Left colon (tissue), 2 donors: Measurements from ENCODE around the gene PGAM1. TPM values are rescaled to one million over a fixed set of nuclear protein-coding genes. Genes with fewer than 3 reads are reported as not detected.

ENCODE experiments used
- ATAC-seq: fragments of 200-7000 bp; cut with Tn5 transposase; one replicate; pipeline ENCODE4 v1.9.1; 2020; ENCODE audit warnings: mild to moderate bottlenecking, moderate library complexity
- DNase-seq, 2 donors: peaks; one replicate each; pipeline ENCODE4 v3.0.0-alpha.2; 2020
- intact Hi-C, 2 donors: fragments of 100-400 bp; cut with DNase I in 1 of 2; cut with micrococcal nuclease in 1 of 2; formaldehyde crosslinking; loops; one replicate each; pipeline versions ENCODE4 v1.11.2 to v1.14.0; 2022; cut with DNase I, micrococcal nuclease
- long read RNA-seq: library from polyadenylated mRNA; unstranded; transcript quantifications from one replicate; pipeline ENCODE4 v2.0.0, GENCODE V29; 2021
- total RNA-seq, 2 donors: library from RNA; stranded (reverse); fragmentation: NEBNext Ultra II Directional; extraction: Animal tissue kit (Norgen Biotek cat#: 25700); gene quantifications; one replicate each; pipeline ENCODE4 v1.2.1, GENCODE V29; 2021
- donor health status: DM: no; HTN: no; CAD: no.
- donor health status: DM: yes; HTN: yes; CAD: no.

PGAM1 gene
- 100 to 1,000 TPM; 216 to 249 TPM for total RNA-seq
- long read RNA-seq, transcript PGAM1-202 (4 exons, 1,187 nt), result minor isoform, 7 of 484 reads
- long read RNA-seq, transcript PGAM1-201 (4 exons, 1,830 nt), result major isoform, 454 of 484 reads
- long read RNA-seq, partial matches to known transcripts, result 22 of 484 reads
- long read RNA-seq, other reads (novel, unspliced or antisense), result 1 of 484 reads

DNA sequence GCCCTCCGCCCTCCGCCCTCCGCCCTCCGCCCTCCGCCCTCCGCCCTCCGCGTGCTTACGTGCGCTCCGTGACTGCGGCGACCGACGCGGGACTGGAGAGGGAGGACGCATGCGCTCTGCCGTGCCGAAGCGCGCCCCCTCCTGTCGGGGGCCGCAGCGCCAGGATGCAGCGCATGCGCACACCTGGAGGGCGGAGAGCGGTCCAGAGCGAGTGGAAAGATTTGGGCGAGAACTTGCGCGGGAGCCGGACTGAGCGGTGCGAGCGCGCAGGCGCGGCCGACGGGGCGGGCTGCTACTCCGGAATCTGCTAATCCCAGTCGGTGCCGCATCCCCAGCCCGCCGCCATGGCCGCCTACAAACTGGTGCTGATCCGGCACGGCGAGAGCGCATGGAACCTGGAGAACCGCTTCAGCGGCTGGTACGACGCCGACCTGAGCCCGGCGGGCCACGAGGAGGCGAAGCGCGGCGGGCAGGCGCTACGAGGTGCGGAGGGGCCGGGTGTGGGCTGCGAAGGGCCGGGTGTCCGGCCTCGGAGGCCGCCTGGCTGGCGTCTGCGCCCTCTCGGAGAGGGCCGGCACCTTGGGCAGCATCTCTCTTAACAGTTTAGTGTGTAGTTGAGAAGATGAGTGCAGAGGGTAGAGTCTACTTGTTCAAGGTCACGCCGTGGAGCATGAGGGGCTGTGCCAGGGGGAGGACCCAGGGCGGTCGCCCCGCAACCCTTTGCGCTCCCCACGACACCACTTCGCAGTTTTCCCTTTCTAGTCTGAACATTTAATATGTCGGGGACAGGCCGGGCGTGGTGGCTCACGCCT lies at the start of gene PGAM1:
Gene PGAM1 (plus strand): TSS at position 228 of the 812 bp plus-strand sequence. CDS start 117 bp downstream, at position 345.
- intact Hi-C loops, result no loop called here
- DNase-seq (peak; percentile 91 to 92), ATAC-seq (peak; percentile 84)

DNA sequence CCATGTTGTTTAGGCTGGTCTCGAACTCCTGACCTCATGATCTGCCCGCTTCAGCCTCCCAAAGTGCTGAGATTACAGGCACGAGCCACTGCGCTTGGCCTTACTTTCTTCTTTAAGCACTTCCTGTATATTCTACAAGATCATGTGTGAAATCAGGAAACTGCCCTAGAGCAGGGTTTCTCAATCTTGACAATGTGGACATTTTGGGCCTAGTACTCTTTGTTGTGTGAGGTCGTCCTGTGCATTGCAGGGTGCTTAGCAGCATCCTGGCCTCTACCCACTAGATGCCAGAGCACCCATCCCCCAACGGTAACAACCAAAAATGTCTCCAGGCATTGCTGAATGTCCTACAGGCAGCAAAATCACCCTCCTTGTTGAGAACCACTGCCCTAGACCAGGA lies 49.6 kb upstream of the PGAM1 start:
- no peak for DNase-seq
- intact Hi-C loops, result no loop called here
- no peak for ATAC-seq

DNA sequence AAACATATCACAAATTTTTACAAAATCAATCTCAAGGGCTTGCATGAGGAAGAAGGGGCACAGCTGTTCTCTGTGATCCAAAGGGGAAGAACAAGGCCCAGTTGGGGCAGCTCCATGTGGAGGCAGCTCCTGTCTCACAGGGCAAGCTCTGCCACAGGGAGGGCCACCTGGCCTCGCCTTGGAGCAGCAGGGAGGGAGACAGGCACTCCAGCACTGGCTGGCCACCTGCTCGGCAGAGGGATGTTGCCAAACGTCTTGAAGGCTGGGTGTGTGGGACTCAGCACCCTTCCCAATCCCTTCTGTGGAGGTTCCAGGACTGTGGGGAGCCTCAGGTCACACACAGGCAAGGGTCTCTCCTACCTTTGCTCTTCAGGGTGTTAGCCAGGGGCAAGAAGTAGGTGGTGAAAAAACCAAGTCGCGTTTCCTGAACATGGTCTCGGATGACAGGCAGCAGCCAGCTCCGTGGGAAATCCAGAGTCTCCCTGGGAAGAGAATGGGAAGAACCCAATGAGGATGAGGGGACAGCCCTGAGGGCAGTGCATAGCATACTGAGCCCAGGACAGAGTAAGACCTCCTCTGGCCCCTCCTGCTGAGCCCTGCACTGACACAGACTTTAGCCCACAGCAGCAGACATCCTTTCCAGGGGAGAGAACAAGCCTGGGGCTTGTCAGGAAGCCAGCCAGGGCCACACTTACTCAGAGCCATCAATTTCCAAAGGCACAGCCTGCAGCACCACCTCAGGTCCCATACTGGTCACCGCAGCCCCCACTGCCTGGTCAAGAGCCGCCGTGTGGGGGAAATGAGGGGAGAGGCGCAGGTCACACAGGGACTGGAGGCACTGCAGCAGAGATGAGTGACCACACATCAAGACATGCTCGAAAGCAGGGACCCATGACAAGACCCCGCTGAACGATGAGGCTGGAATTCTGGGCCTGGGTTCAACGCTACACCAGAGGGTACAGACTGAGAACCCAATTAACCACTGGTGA lies 46.8 kb upstream of the PGAM1 start:
- intact Hi-C loops, result no loop called here
- no peak for ATAC-seq
- no peak for DNase-seq

DNA sequence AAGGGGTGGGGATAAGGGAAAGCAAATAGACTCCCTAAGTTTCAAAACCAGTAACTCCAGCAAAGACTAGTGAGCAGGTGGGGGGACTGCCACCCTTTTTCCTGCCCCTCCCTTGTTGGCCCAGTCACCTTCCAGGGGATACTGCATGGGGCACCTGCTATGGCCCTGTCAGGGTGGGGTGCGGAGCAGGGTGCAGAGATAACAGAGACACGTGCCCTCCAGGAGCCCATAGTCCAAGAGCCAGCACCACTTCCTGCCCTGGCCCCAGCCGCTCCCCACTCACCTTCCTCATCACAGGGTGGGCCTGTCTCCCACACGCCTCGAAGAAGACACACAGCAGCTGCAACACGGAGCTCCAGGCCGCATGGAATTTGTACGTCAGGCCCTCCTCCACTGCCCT lies 45.5 kb upstream of the PGAM1 start:
- DNase-seq (peak; percentile 32 to 64), ATAC-seq (peak; percentile 98)
- intact Hi-C loops, result no loop called here

DNA sequence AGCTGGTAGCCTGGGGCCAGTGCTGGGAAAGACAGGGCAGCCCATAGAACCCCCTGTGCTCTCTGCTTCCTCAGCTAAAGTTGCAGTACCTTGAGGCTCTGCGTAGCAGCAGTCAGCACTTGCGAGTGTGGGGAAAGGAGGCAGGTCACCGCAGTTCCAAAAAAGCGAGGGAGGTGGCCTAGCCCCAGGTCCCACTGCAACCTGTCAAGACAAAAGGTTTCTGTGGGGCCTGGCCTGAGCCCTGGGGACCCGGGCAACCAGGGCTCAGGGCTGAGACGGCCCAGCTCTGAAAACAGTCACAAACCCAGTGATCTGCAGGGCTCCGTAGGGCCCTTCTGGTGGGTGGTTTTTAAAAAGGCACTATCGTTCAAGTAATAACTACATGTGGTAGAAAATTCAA lies 44.4 kb upstream of the PGAM1 start:
- ATAC-seq (no peak), DNase-seq (no peak)
- intact Hi-C loops, result no loop called here

DNA sequence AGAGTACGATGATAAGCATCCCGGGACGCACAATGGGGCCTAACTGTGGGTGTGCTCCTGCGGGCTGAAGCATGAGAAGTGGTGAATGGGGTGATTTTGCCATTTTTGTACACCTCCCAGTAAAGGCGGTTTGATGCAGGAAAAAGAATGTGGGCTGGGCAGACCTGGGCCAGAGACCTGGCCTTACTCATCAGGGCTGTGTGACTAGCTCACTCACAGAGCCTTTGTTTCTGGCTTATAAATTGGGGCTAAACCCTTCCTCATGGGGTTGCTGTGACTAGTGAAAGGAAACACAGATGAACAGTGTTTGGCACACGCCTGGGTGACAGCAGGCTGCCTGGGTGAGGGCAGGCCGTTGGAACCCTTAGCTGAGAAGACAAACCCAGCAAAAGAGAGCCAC lies 42.8 kb upstream of the PGAM1 start:
- no peak for ATAC-seq
- DNase-seq, result no peak
- intact Hi-C loops, result no loop called here

DNA sequence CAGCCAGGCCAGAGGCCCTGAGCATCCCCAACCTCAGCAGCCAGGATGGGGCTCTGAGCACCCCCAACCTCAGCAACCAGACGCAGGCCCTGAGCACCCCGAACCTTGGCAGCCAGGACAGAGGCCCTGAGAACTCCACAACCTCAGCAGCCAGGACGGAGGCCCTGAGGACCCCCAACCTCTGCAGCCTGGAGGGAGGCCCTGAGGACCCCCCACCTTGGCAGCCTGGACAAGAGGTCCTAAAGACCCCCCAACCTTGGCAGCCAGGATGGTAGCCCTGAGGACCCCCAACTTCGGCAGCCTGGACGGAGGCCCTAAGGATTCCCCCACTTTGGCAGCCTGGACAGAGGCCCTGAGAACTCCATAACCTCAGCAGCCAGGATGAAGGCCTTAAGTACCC lies 41.8 kb upstream of the PGAM1 start:
- DNase-seq (no peak), ATAC-seq (no peak)
- intact Hi-C loops, result no loop called here

DNA sequence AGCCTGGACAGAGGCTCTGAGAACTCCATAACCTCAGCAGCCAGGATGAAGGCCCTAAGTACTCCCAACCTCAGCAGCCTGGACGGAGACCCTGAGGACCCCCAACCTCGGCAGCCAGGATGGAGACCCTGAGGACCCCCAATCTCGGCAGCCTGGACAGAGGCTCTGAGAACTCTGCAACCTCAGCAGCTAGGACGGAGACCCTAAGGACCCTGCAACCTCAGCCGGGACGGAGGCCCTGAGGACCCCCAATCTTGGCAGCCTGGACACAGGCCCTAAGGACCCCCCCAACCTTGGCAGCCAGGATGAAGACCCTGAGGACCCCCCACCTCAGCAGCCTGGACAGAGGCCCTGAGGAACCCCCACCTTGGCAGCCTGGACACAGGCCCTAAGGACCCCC lies 41.4 kb upstream of the PGAM1 start:
- ATAC-seq, result no peak
- no peak for DNase-seq
- intact Hi-C loops, result no loop called here

DNA sequence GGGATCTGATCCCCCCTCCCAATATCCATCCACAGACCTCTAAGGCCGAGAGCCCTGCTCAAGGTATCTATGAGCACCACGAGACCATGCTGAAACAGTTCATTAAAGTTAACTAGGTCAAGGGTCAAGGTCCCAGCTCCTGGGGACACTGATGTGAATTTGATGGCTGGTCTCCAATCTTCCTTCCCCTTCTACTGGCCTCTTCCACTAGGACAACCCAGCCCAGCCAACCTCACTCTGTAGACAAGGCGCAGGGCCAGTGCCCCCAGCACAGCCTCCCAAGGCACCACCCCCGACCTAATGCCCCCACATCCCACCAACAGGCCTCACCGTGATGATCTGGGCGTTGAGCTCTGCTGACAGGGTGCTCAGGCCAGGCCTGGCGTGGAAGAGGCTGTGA lies 40.4 kb upstream of the PGAM1 start:
- intact Hi-C loops, result no loop called here
- ATAC-seq (no peak), DNase-seq (no peak)

DNA sequence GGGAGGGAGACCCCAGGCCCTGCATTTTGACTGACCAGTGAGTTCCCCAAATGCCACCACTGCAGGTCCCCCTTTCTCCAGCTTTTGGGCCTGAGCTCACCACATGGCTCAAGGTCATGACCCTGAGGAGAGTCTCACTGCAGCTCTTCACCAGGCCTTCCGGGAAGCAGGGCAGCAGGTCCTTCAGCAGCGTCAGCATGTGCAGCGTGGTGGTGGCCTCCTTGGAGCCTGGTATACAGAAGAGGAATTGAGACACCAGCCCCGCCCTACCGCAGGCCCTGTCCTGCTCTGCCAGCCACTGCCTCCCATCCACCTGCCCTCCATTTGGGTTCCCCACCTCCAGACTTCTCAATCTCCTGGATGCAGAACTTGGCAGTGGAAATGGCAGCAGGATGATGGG lies 37.8 kb upstream of the PGAM1 start:
- intact Hi-C loops, result no loop called here
- no peak for DNase-seq
- no peak for ATAC-seq

DNA sequence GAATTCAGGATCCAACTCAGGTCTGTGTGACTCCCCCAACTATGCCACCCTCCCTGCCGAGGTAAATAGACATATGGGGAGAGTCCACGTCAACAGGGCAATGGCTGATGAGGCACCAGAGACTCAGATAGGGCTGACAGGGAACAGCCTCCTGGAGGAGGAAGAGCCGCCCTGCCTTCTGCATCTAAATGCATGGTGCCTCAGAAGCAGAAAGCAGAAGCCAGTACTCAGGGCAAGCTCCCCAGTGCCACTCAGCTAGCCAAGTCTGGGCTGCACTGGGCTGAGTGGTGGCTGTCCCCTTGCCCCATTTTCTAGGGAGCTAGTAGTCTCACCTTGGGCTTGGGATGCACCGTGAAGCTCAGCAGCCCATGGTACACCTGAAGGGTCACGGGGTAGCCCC lies 35.9 kb upstream of the PGAM1 start:
- ATAC-seq (no peak), DNase-seq (no peak)
- intact Hi-C loops, result no loop called here

DNA sequence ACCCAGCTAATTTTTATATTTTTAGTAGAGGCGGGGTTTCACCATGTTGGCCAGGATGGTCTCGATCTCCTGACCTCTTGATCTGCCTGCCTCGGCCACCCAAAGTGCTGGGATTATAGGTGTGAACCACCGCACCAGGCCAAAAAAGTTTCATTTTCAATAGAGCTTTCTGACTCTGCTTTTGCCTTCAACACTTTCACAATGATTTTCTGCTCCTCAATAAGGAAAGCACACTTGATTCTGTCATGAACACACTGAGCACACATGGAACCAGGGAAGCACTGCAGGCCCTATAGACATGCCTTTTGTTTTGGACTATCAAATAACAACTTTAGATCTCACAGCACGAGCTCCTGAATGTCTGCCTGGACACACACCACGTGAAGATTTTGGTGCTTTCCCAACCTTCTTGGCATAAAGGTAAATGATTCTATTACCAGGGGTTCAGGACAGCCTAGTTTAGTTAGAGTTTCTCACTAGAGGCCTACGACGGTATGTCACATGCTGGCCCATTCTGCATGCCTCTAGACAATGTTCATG lies 32.9 kb upstream of the PGAM1 start:
- intact Hi-C loops, result no loop called here
- no peak for DNase-seq

DNA sequence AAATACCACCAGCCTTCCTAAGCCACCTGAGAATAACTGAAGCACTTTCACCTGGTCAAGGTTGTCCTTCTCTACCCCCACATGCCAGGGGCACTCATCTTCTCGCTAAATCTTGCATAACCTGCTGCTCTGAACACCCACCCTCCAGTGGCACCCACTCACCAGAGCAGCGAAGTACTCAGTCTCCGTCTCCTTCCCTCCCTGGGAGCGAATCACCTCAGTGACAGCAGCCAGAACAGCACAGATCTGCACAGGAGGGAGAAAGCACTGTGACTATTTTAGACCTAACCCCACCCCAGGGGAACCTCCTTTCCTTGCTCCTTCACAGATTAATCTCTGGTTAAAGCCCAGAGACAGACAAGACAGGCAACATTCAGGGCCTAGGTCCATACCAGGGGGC lies 29.9 kb upstream of the PGAM1 start:
- no peak for ATAC-seq
- DNase-seq, result no peak
- intact Hi-C loops, result no loop called here

More for the DNA sequence above, 32.9 kb upstream of the PGAM1 start:
- no peak for ATAC-seq

DNA sequence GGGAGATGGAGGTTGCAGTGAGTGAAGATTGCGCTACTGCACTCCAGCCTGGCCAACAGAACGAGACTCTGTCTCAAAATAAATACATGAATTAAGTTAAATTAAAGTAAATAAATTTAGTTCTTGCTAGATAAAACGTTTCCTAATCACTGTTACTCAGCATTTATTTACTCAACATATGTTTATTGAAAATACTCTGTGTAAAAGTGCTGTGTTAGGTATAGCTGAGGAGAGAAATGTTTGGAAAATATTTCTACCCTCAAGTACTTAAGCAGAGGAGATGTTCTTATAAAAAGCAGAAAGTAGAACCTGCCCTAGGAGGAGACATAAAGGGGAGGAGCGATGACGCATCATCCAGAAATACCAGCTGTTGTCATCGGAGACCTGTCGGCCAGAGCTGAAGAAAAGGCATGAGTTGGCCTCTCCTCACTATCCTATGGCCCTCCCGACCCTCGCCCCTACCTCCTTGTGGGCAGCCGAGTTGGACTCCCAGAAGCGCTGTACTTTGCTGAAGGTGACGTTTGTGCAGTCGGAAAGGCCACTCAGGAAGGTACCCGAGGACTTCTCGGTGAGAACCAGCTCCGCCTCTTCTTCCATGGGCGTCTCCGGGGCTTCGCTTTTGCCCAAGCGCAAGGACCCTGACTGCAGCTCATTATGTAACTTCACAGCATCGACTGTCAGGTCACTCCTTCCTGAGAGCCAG lies 26.0 kb upstream of the PGAM1 start:
- intact Hi-C loops, result no loop called here
- peak; percentile 72 for ATAC-seq
- peak; percentile 70 to 73 for DNase-seq

DNA sequence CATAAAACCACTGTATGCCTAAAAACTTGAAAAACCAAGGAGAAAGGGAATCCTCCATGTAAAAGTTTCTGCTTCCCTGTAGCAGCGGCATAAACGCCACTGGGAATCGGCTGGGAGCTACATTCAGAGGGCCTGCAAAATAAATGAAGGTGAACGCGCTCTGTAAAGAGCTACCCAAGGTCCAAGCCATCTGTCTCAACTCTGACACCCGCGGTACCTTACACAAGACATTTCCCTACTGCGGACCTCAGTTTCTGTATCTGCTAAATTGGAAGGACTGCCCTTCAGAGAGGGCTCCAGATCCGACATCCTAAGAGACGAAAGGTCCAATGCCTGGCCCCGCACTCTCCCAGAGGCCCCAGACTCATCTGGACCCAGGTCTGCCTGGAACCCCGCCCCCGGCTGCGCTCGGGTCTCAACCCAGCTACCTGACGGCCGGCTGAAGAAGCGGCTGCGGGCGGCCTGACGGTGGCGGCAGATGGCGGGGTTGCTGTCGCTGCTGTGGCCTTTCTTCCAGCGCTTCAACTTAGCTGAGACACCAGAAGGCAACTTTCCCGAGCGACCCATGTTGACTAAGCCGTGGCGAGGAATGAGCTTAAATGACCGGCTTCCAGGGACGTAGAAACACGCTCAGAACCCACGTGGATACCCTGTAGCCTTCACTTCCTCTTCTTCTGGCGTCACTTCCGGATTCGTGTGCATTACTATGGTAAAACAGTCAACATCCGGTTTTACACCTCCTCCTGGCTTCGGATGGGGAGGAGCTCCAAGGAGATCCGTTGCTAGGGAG lies 25.1 kb upstream of the PGAM1 start, which contains the start of gene RRP12:
Gene RRP12 (minus strand): TSS at position 676 of the 790 bp plus-strand sequence. CDS start 109 bp downstream, at position 567.
- ATAC-seq, result peak; percentile 96
- intact Hi-C loops, result no loop called here
- DNase-seq, result peak; percentile 82 to 93

DNA sequence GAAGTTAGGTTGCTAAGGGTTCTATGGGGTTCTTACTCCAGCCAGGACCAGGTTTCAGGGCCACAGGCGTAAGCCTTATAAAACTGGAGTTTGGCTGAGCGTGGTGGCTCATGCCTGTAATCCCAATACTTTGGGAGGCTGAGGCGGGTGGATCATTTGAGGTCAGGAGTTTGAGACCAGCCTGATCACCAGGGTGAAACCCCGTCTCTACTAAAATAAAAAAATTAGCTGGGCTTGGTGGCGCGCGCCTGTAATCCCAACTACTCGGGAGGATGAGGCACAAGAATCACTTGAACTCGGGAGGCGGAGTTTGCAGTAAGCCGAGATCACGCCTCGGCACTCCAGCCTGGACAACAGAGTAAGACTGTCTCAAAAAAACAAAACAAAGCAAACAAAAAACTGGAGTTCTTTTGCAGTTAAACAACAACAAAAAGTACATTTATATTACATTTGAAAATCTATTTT lies 24.5 kb upstream of the PGAM1 start:
- no peak for ATAC-seq
- peak in 1 of 2 donors; percentile 23 for DNase-seq
- intact Hi-C loops, result no loop called here

DNA sequence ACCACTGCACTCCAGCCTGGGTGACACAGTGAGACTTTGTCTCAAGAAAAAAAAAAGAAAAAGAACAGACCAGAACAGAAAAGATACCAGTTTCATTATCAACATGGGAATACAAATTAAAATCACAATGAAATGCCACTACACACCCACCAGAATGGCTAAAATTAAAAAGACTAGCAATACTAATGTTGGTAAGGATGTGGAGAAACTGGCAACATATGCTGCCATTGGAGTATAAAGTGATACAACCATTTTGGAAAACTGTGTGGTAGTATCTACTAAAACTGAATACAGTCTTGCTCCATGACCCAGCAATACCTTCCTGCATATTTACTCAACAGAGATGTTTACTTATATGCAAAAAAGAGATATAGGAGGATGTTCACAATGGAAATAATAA lies 21.9 kb upstream of the PGAM1 start:
- ATAC-seq (no peak), DNase-seq (no peak)
- intact Hi-C loops, result no loop called here

DNA sequence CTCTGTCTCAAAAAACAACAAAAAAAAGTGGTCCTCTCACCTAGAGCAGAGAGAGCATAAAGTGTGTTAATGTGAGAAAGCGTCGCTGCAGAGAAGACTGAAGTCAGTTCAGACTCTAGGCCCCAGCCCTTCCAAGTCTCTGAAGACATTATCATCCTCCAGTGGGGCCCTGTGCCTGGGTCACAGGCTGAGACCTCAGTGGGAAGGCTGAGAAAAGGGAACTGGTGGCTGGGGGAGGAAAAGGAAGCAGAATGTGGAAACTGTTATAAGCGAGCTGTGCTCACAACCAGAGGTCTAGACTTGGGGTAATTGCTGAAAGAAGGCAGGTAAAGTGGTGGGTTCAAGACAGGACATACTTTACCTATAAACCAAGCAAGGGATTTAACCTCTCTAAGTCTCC lies 19.9 kb upstream of the PGAM1 start:
- ATAC-seq (no peak), DNase-seq (no peak)
- intact Hi-C loops, result no loop called here
